OCI-LY7 (cell line): ENCODE results near the gene LFNG.
A peak's percentile ranks its signal among the peaks of the same experiment; 100 is the strongest.

Source experiments
- CTCF ChIP-seq: fragments of 200-600 bp; sonication (generic); conservative IDR thresholded peaks from 2 replicates; pipeline ENCODE4 v1.5.1; 2014; ENCODE audit warnings: mild to moderate bottlenecking, antibody characterized with exemption, low read length, moderate library complexity, mixed read lengths
- EZH2phosphoT487 ChIP-seq: fragments of 200-600 bp; sonication (generic); IDR thresholded peaks from 2 replicates; pipeline ENCODE4 v1.6.1; 2018; ENCODE audit warnings: low read depth, borderline replicate concordance, mild to moderate bottlenecking, mixed run types, antibody characterized with exemption, low read length, moderate library complexity, mixed read lengths

GRCh38 chr7:2567679-2568278 is 48.2 kb downstream of the LFNG start:
- TF ChIP-seq CTCF (peak; percentile 71), EZH2phosphoT487 (no peak)
